HUDEP-2 (cell line): ENCODE measurements around the gene ITGA1.
"Not testable (repeated sequence)": the region's sequence is repeated elsewhere in the genome, so short reads cannot be mapped to it uniquely, and the experiment has no call there.

Experiments
- DNase-seq, 76 experiments: peaks; one replicate each; lab custom pipeline; 2025; ENCODE audit not compliant: unreplicated experiment in 76 of 76; lab: John Stamatoyannopoulos, UW

The ITGA1 gene

DNA sequence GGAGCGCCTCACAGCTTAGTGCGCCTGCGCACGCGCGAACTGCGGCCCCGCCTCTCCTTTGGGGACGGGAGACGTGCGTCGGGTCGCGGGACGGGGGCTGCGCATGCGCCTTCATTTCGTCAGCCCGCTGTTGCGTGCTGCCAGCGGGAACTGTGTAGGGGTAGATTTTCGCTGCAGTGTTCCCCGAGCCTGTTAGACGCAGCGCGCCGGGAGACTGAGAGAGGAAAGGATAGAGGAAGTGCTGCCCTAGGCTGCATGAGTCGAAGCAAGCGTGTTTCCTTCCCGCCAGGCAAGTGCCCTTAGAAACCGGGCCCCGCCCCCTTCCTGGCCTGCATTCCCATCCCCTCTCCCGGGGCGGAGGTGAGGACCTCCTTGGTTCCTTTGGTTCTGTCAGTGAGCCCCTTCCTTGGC lies 12.3 kb downstream of the ITGA1 start:
- peak in 75 of 76 experiments; percentile 32 to 94 (median 84) for DNase-seq

DNA sequence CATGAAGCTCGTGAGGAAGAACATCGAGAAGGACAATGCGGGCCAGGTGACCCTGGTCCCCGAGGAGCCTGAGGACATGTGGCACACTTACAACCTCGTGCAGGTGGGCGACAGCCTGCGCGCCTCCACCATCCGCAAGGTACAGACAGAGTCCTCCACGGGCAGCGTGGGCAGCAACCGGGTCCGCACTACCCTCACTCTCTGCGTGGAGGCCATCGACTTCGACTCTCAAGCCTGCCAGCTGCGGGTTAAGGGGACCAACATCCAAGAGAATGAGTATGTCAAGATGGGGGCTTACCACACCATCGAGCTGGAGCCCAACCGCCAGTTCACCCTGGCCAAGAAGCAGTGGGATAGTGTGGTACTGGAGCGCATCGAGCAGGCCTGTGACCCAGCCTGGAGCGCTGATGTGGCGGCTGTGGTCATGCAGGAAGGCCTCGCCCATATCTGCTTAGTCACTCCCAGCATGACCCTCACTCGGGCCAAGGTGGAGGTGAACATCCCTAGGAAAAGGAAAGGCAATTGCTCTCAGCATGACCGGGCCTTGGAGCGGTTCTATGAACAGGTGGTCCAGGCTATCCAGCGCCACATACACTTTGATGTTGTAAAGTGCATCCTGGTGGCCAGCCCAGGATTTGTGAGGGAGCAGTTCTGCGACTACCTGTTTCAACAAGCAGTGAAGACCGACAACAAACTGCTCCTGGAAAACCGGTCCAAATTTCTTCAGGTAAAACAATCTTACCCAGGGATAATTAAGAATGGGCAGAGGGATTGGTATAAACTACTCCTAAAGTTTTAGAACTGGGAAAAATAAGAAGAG lies 12.9 kb downstream of the ITGA1 start:
- DNase-seq = peak in 56 of 76 experiments; percentile 3 to 61 (median 26)

GRCh38 chr5:52801329-52801728 lies 13.6 kb downstream of the ITGA1 start:
- DNase-seq = no peak

DNA sequence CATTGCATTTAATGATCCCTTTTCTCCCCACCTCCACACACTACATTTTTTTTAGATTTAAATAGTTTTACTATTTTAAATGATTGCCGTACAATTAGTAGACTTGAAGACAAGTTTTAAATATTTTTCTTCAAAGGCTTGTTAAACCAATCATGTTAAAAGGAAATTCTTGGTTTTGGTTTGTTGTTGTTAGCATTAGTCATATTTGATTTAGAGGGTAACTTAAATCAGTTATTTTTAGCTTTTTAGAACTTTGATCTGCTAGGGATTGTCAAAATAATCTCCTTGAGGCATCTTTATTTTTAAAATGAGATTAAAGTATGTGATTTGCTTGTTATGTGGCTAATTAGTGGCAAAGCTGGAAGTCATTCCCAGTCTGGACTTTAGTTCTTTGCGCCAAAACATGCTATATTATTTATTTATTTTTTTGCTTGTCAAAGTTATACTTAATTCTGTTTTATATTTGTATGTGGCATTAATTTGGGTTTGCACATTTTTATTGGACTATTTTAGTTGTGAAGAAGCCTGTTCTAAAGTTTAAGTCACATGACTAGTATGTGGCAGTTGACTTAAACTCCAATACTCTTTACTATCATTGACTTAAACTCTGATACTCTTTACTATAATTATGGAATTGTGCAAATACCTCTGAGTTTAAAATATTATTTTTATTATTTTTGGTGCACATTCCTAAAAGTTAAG lies 14.7 kb downstream of the ITGA1 start:
- no peak for DNase-seq

- no peak for DNase-seq
These were observed 15.2 kb downstream of the ITGA1 start for GRCh38 chr5:52802974-52803336.

- no peak for DNase-seq
These were observed 16.7 kb downstream of the ITGA1 start for GRCh38 chr5:52804387-52804791.

DNA sequence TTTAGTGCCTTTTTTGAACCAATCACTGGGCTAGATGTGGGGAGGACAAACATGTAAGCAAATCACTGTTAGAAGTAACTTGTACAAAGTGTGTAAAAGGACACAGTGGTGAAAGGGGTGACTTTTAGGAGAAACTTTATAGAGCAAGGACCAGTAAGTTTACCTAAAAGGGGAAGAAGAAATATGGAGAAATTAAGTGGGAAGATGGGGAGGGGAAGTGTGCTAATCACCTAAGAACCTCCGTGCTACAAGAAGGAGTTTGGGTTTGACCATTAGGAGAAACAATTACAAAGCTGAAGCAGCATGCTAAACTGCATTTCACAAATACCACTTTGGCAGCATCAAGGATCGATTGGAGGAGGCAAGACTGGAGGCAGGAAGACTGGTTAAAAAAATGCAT lies 17.3 kb downstream of the ITGA1 start:
- DNase-seq = no peak

DNA sequence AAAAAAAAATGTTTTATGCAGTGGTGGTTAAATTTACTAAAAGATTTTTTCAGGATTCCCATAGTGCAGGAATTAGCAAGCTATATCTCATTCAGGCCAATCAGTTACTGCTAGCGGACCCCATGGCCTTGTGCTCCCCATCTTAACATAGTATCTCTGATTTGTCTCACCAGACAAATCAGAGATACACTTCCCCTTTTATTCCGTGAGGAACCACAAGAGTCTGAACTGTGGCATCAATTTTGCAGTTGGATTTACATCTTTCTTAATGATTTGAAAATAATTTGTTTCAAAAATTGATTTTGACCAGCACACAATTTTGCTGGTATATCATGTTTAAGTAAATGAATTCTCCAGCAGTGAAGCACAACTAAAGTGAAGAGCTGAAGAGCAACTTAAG lies 17.9 kb downstream of the ITGA1 start:
- DNase-seq = no peak

DNA sequence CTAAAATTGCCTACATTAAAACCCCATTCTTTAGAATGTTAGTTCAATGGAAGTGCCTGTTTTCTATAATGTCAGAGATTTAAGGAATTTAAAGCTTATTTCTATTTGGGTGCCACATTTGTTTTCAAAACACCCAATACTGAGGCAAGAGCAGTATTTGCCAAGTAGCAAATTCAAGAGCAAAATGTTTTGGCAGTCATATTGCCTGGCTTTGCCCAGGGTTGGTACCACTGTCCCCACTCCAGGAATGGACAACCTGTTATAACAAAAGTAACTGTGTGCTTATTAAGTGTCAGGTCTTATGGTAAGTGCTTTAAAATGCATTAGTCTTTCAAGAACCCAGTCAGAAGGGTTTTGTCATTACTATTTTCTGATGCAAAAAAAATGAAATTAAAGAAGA lies 19.3 kb downstream of the ITGA1 start:
- DNase-seq = no peak

GRCh38 chr5:52807723-52808122 lies 20.0 kb downstream of the ITGA1 start:
- no peak for DNase-seq

- no peak for DNase-seq
These were observed 20.7 kb downstream of the ITGA1 start for GRCh38 chr5:52808316-52808901.

- no peak for DNase-seq
These were observed 22.2 kb downstream of the ITGA1 start for GRCh38 chr5:52809884-52810283.

DNA sequence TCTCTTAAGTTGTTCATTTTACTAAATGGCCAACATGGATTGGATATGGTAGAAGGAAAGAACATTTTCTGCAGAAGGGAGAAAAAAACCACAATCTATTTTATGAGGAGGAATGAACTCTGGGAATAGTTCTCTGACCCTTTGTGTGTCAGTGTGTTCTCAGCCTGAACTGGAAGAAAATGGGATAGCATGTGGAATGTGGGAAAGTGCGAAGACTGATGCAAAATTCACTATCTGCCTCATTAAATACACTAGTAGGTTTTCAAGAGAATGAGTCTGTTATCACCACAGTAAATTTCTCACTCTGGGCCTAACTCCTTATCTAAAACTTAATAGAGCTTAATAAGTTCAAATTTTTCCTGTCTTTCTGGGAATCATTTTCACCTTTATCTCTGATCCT lies 22.7 kb downstream of the ITGA1 start:
- DNase-seq = no peak

DNA sequence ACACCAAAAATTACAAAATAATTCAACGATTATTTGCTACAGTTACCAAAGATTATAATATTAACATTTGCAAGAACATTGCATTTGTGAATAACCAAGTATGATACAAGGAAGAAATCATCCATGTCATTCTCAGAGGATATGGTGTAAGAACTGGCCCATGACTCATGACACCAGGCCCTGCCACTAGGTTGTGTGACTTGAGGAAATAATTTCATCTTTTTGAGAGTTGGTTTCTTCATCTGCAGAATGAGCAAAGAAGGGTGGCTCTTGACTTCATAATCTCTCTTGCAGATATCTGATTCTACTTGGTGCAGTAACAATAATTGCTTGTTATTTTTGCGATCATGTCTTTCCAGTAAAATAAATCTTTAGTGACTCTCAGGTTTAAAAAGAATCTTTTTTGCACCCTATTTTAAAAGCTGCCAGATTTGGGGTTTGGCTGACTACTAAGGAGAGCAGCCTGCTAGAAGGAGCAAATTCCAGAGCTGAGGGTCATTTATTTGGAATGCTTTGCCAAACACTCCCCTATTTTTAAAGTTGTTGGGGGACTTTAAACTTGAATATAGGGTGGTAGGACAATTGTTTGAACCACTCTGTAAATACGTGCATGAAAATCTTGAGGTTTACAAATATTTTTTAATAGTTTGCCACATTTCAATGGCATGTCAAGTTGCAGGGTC lies 23.5 kb downstream of the ITGA1 start:
- DNase-seq = no peak

DNA sequence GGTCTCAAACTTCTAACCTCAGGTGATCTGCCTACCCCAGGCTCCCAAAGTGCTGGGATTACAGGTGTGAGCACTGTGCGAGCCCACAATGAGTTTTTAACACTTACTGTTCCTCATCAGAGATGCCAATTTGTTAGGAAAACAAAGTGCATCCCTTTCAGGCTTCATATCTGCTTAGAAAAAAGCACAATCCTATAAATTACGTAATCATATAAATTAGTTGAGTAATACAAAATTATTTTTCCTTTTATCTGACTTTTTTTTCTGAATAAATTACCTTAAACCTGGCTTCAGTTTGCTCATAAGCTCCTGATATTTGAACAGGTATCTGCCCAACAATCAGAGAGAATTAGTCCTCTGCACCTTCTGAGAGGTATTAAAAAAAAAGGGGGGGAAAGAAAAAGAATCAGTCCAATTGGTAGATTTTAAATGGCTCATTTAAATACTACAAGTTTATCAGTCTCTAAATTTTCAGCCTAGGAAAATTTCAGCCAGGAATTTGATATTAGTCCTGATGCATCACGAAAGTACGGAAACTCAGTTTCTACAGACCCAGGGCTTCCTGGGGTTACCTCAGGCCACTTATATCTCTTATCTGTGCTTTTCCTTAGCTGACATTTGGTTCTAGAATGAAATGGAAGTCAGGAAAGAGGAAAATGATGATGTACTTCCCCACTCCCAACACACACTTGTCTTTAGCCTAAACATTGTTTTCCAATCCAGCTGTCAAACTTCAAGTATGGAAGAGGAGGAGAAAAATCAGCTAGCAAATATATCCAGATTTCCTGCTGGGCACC lies 26.8 kb downstream of the ITGA1 start:
- no peak for DNase-seq

DNA sequence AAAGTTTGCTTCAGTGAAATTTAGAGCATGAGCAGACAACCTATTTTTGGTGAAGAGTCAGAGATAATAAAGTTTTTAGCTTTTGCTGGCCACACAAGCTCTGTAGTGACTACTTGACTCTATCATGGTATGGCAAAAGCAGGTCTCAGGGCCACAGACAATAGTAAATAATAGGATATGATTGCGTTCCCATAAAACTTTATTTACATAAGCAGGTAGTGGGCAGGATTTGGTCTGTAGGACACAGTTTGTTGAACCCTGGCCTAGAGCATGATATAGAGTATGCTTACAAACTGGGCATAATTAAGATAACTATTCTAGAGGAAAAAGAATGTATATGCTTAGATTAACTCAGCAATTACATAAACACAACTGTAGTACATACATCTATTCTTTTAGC lies 30.1 kb downstream of the ITGA1 start:
- no peak for DNase-seq

- no peak for DNase-seq
These were observed 30.6 kb downstream of the ITGA1 start for GRCh38 chr5:52818360-52818759.

DNA sequence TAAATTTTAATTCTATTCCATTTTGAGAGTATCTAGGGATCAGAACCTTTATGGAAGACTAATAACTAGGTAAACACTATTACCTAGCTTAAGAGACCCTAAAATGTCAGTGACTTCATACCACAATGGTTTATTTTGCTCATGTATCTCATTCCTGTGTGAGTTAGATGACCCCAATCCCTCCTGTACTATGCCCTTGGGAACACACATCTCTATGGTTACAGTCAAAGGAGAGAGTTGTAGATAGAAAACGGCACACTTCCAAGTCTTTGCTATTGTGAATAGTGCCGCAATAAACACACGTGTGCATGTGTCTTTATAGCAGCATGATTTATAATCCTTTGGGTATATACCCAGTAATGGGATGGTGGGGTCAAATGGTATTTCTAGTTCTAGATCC lies 31.1 kb downstream of the ITGA1 start:
- DNase-seq = not testable (repeated sequence)

- no peak for DNase-seq
These were observed 34.2 kb downstream of the ITGA1 start for GRCh38 chr5:52821901-52822300.

- no peak for DNase-seq
These were observed 34.7 kb downstream of the ITGA1 start for GRCh38 chr5:52822437-52822836.

- DNase-seq = no peak
These were observed 37.1 kb downstream of the ITGA1 start for GRCh38 chr5:52824827-52825226.
